ENCODE data around the gene ERBB4.

The ERBB4 gene

GRCh38 chr2:211344289-211344688 lies 1194.3 kb downstream of the ERBB4 start:
- DNase-seq (ENCODE audit: low spot score) = no peak

DNA sequence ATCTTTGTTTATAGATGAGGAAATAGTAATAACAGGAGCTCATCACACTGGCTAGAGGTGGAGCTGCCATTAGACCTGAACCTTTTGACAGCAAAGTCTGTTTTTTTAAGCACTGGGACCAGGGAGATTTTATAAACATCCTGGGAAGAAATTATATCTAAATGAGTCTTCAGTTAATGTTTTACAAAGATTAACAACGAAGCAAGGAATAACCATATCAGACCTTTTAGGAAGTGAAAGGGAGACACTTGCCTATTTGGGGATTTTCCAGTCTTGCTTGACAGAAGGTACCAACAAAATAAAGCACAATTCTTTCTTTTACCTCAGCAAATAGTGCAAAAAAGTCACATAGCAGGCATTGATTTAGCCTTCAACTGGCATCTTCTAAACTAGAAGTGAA lies 1205.2 kb downstream of the ERBB4 start:
- no peak for DNase-seq (ENCODE audit: low spot score)

DNA sequence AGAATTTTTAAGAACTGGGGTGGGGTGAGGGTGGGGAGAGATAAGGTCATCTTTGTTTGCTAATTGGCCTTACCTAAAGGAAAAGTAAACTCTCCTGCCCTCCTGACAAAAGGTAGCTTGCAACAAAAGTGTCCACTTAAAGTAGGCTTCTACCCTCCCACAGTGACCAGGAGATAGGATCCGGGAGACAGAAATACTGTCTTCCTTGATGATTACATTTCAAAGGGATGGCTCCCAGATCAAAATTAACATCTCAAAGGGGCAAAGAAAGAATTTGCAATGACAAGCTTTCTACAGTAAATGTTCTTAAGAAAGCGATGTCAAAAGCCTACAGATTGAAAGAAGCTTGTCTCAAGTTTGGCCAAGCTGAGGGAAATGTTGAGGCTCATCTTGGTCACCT lies 1206.9 kb downstream of the ERBB4 start:
- DNase-seq (ENCODE audit: low spot score) = no peak

DNA sequence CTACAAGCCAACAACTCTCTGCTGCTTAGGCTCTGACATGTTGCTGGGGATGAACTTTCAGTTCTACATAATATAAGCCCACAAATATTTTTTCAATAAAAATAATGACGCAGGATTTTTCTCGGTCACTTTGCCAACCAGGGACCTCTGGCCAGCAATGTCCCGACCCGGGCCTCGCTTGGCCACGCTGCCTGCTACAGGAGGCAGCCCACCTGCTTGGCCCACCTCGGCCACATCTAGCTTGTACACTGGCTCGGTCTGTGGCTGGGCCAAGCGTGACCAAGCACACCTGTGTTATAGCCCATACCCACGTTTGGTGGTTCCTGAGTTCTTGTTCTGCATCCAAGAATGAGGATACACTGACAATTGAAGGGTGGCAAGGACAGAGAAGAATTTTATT lies 1208.7 kb downstream of the ERBB4 start:
- no peak for DNase-seq (ENCODE audit: low spot score)

DNA sequence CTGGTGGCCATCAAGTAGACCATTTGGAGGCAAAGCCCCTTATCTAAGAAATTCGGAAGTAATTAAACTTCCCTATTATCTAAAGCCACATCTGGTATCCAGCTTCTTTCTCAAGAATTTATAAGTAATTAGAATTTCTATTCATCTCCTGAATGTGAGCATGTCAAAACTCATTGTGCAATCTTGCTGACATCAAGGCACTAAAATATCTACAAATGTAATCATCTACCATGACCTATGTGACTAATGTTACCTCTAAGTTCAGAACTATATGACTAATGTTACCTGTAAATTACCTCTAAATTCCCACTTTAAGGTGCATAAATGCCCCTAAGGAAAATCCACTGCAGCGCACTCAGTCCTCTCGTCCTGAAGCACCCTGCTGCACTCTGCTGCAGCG lies 1209.2 kb downstream of the ERBB4 start:
- DNase-seq (ENCODE audit: low spot score) = no peak

DNA sequence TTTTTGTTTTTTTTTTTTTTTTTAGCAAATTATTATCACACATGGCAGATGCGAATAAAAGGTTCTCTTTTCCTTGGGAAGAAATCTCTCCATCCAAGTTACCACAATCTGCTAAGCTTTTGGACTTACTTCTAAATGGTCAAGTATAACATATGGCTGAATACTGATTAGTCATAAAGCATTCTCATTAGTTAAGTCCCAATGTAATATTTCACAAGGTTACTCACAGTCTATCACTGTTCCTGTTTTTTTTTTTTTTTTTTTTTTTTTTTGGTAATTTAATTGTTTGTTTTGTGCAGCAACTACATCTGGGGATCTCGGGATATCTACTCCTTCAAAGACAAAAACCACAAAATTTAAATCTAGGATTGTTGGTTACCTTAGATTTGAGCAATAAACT lies 1210.5 kb downstream of the ERBB4 start:
- no peak for DNase-seq (ENCODE audit: low spot score)
